ENCODE measurements around the gene CCDC190.
"Not testable (repeated sequence)": the region's sequence is repeated elsewhere in the genome, so short reads cannot be mapped to it uniquely, and the experiment has no call there.

CCDC190 gene

GRCh38 chr1:162876751-162877150, 15.8 kb upstream of the CCDC190 start:
- DNase-seq = no peak

GRCh38 chr1:162873671-162874666, 13.0 kb upstream of the CCDC190 start:
- no peak for DNase-seq

DNA sequence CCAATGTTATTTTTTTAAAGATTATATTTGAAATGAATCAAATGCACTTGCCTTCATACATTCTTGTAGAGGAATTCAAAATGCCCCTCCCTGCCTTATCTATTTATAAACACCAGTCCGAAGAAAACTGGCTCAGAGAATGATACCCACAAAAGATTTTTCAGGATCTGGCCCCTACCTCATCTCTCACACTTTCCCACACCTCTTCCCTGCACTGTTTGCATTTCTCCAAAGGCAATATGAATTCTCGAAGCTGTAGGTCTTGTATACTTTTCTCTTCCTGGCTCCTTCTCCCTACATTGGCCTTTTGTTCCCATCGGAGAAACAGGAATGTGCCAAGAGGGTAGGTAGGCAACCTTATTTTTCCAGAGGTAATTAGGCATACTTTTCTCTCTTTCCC, 12.0 kb upstream of the CCDC190 start:
- no peak for DNase-seq

- not testable (repeated sequence) for DNase-seq
Observed at GRCh38 chr1:162871417-162871816, 10.4 kb upstream of the CCDC190 start.

DNA sequence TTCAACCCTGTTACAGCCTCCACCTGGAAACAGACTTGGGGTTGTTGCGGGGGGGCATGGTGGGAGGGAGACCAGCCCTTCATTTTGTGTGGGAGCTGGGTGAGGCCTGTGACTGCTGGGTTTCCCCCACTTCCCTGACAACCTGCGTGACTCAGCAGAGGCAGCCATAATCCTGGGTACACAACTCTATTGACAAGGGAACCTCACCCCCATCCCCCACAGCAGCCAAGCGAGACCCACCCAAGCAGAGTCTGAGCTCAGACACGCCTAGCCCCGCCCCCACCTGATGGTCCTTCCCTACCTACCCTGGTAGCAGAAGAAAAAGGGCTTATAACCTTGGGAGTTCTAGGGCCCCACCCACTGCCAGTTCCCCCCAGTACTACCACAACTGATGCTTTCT, 8.0 kb upstream of the CCDC190 start:
- no peak for DNase-seq

DNA sequence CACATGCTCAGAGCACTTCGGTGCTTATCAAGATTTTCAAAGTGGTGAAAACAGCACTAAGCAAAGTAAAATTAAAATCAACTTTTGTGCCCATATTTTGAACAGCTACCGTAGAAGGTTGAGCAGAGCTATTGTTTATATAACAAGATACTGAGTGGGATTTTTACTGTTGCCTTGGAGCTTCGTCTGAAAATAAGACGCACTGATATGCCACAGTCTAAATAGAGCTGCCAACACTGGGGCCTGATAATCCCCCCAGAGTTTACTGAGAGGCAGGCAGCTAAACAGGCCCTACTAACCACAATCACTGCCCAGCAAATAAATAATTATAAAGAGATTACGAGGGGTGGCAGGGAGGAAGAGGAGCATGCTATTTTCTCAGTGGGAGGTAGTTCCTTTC, 650 bp upstream of the CCDC190 start:
- DNase-seq = no peak

DNA sequence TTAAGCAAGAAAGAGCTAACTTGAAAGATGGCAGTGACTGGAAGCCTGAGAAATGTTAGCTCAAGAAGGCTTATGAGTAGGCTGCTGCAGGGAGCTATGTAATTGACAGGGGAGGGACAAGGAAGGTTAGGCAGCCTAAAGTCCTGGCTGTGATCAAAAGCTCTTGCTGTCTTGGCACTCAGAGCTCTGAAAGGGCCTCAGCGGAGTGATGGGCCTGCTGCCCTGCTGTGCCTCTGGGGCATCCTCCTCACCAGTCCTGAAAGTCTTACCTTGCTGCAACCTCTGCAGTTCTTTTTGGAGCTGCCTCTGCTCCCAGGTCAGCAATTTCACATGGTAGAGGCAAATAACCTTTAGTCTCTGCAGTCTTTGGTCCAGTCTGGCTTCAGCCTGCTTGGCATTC, 1.8 kb downstream of the CCDC190 start:
- DNase-seq = no peak

GRCh38 chr1:162857850-162858249, 3.1 kb downstream of the CCDC190 start:
- no peak for DNase-seq

DNA sequence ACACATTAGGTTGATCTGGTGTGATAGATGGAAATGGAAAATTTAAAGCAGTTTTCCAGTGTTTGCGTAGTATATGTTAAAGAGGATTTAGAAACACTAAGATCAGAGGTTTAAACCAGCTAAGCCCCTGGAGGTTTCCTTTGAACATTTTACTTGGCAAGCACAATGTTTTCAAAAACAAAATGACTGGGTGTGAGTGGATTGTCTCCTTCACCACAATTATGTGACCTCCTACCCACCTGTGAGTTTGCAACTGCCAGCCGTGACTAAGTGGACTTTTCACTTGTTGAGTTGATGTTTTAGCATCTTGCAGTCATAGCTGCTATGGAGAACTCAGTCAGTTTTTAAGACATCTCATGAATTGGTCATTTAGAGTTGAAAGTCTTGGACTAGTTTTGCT, 4.7 kb downstream of the CCDC190 start:
- no peak for DNase-seq

- no peak for DNase-seq
Observed at GRCh38 chr1:162855461-162856150, 5.4 kb downstream of the CCDC190 start.

- peak; percentile 47 to 59 for DNase-seq
Observed at GRCh38 chr1:162854245-162854882, 6.6 kb downstream of the CCDC190 start.

DNA sequence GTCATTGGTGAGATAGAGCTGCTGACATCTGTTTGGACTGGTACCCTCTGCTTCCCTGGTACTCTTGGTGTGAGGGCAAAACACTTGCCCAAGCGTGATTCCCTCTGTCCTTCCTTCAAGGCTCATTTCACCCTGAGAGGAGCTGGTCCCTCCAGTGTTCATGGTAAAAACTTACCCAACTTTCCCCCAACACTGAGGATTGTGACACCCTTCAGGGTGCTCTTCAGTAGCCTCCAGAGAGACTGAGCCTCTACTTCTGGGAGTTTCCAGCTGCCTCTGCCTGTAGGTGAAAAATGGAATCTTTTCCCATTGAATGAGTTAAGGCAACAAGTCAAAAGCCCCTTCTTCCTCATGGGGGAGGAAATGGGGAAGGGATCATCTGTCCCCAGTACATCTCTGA, 9.6 kb downstream of the CCDC190 start:
- no peak for DNase-seq

- no peak for DNase-seq
Observed at GRCh38 chr1:162849711-162850110, 11.3 kb downstream of the CCDC190 start.

DNA sequence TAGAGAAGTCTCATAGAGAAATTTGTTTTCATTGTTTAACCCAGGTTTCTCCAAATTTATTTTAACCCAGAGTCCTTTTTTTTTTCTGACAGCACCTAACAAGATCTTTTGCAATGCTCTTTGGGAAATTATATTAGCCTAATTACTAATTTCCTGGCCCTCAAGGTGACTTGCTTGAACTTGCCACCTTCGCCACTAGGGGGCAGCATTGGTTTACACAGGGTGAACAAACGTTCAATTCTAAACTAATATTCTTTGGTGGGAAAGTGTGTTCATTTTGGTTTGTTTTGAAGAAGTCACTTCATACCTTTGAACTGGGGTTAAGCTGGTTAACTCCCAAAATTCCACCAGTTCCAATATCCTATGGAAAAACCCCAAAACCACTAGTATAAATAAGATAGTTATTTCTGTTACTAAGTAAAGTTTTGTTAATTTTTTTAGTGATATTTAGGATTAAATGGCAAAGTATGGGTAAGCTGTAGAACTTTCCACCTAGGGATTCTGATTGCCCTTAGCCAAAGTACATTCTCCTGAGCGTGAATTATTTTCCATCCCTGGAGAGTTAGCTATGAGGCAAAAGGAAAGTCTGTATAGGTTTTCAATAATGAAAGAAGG, 13.0 kb downstream of the CCDC190 start:
- peak; percentile 83 to 92 for DNase-seq

DNA sequence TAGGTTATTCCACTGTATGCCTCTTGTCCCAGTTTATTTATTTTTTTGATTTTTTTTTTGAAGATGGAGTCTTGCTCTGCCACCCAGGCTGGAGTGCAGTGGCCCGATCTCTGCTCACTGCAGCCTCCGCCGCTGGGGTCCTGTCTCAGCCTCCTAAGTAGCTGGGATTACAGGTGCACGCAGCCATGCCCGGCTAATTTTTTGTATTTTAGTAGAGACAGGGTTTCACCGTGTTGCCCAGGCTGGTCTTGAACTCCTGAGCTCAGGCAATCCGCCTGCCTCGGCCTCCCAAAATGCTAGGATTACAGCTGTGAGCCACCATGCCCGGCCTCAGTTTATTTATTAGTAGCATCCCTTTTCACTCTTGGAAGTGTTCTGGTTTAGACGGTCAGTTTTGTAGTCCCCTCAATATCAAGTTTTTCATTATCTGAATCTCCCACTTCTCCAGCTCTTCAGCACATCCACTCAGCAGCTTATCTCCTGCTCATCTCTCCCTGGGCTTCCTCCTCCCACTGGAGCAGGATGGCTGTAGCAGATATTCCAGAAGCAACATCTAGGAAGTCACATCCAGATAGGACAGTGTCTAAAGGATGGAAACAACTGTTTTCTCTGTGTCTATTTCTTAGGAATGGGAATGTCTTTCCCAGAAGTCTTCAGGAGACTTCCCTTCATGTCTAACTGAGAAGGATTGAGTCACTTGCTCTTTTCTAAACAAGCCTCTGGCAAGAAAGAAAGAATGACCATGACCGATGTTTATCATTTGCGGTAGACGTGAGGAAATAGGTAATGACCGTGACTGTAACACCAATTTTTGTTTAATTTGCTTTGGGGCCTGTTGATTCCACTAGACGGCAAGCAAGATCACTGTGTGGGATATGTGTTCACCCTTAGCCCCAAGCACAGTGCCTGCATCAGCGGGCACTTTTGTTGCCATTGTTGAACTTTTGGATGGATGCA, 14.4 kb downstream of the CCDC190 start:
- DNase-seq = no peak

- DNase-seq = no peak
Observed at GRCh38 chr1:162844153-162844552, 16.8 kb downstream of the CCDC190 start.

GRCh38 chr1:162840250-162840839, 20.6 kb downstream of the CCDC190 start:
- DNase-seq = no peak

DNA sequence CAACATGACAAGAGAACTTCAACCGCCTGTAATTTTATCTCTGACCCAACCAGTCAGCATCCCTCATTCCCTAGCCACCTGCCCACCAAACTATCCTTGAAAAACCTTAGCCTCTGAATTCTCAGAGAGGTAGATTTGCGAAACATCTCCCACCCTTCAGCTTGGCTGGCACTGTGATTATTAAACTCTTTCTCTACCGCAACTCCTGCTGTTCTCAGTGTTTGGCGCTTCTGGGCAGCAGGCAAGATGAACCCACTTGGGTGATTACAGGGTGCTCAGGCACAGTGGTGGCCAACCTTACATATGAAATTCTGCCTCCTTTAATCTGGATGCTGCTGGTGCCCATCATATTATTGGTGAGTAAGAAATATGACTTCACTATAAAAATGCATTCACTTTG, 22.1 kb downstream of the CCDC190 start:
- DNase-seq = no peak

GRCh38 chr1:162835157-162835899, 25.6 kb downstream of the CCDC190 start:
- DNase-seq = no peak

GRCh38 chr1:162832470-162832869, 28.5 kb downstream of the CCDC190 start:
- no peak for DNase-seq

- DNase-seq = no peak
Observed at GRCh38 chr1:162829268-162829667, 31.7 kb downstream of the CCDC190 start.

All from activated T-cell treated with anti-CD3 and anti-CD28 coated beads, Interleukin-2, amount 50 U/mL, for 48 hours (primary cell).